Endothelial cell of umbilical vein (primary cell): ENCODE results near the gene USP19. TPM values are rescaled to one million over a fixed set of nuclear protein-coding genes. Genes with fewer than 3 reads are reported as not detected.

Source experiments
- BruUV-seq: library from RNA; stranded (reverse); fragments of 400-500 nt; replicated peaks from 2 replicates; lab custom pipeline; 2021; lab: Mats Ljungman, UMichigan
- CTCF ChIA-PET: fragments of 300-600, 350-600 bp; sonication (Branson Sonifier 250); formaldehyde crosslinking; loops from one replicate; lab custom pipeline; 2021; ENCODE audit warnings: antibody characterized with exemption, inconsistent platforms; lab: Charles Lee
- POLR2A ChIA-PET: fragments of 300-600, 350-600 bp; sonication (Branson Sonifier 250); formaldehyde crosslinking; loops from one replicate; lab custom pipeline; 2021; ENCODE audit warnings: antibody characterized with exemption, inconsistent platforms; lab: Charles Lee
- DNase-seq: peaks from one replicate; pipeline ENCODE4 v3.0.0-alpha.2; 2011; ENCODE audit warnings: low read depth, low spot score
- FAIRE-seq: peaks from 2 replicates; lab custom pipeline; 2011; peaks lifted over from hg19 to GRCh38; lab: Jason Lieb, UNC
- H2AFZ ChIP-seq: 2 replicates; pipeline ENCODE4 v1.6.0; 2012; ENCODE audit warnings: low read depth, low read length, control low read depth, inconsistent platforms
- H3K27ac ChIP-seq: 2 replicates; pipeline ENCODE4 v1.5.1; 2011; ENCODE audit warnings: low read depth, mild to moderate bottlenecking, control low read depth, low read length, moderate library complexity; ENCODE audit not compliant: insufficient read depth
- H3K27me3 ChIP-seq, 2 experiments: 2 replicates each; pipeline versions ENCODE4 v1.6.0 to v1.6.1; 2011; ENCODE audit warnings: low read length in 2 of 2, mixed read lengths in 1 of 2; ENCODE audit not compliant: control insufficient read depth in 2 of 2, insufficient read depth in 2 of 2
- H3K36me3 ChIP-seq, 2 experiments: 2 replicates in 1 of 2; 3 replicates in 1 of 2; pipeline ENCODE4 v1.5.1; 2011; ENCODE audit warnings: low read length in 2 of 2, mild to moderate bottlenecking in 1 of 2, moderate library complexity in 1 of 2; ENCODE audit not compliant: control insufficient read depth in 2 of 2, insufficient read depth in 2 of 2; ENCODE audit errors: extremely low read depth in 1 of 2
- H3K4me1 ChIP-seq: 3 replicates; pipeline ENCODE4 v1.5.1; 2011; ENCODE audit warnings: mild to moderate bottlenecking, low read length; ENCODE audit not compliant: control insufficient read depth, insufficient read depth; ENCODE audit errors: extremely low read depth
- H3K4me2 ChIP-seq: 2 replicates; pipeline ENCODE4 v1.6.1; 2011; ENCODE audit warnings: low read length, control low read depth, mixed read lengths; ENCODE audit not compliant: insufficient read depth
- H3K4me3 ChIP-seq, 3 experiments: fragments of 200-600 bp in 1 of 3; sonication (generic), shearing (Covaris generic) in 1 of 3; replicated peaks in 1 of 3; 2 replicates each; pipeline ENCODE4 v1.5.1; 2011 to 2016; ENCODE audit warnings: control low read depth in 3 of 3, low read length in 3 of 3, mild to moderate bottlenecking in 2 of 3, inconsistent platforms in 1 of 3, low read depth in 1 of 3, moderate library complexity in 1 of 3; ENCODE audit not compliant: insufficient read depth in 1 of 3
- H3K79me2 ChIP-seq: 2 replicates; pipeline ENCODE4 v1.6.0; 2012; ENCODE audit warnings: low read length, inconsistent platforms; ENCODE audit not compliant: control insufficient read depth, insufficient read depth
- H3K9ac ChIP-seq: replicated peaks from 2 replicates; pipeline ENCODE3; 2011; ENCODE audit warnings: low read length, control low read depth; ENCODE audit not compliant: insufficient read depth; ENCODE audit errors: extremely low read depth
- H3K9me1 ChIP-seq: replicated peaks from 3 replicates; pipeline ENCODE4 v1.6.0; 2011; ENCODE audit warnings: mild to moderate bottlenecking, low read length; ENCODE audit not compliant: control insufficient read depth, insufficient read depth; ENCODE audit errors: extremely low read depth
- H3K9me3 ChIP-seq: replicated peaks from 2 replicates; pipeline ENCODE4 v1.5.1; 2012; ENCODE audit warnings: low read length, inconsistent platforms; ENCODE audit not compliant: control insufficient read depth, insufficient read depth
- H4K20me1 ChIP-seq: replicated peaks from 2 replicates; pipeline ENCODE3; 2011; ENCODE audit warnings: mild to moderate bottlenecking, low read length; ENCODE audit not compliant: control insufficient read depth, insufficient read depth; ENCODE audit errors: extremely low read depth
- EZH2 ChIP-seq: IDR thresholded peaks from 2 replicates; pipeline ENCODE4 v1.6.1; 2012; ENCODE audit warnings: borderline replicate concordance, low read depth, mild to moderate bottlenecking, moderate library complexity, low read length, inconsistent platforms; ENCODE audit not compliant: severe bottlenecking
- FOS ChIP-seq: IDR thresholded peaks from 2 replicates; pipeline ENCODE4 v1.6.1; 2011; ENCODE audit warnings: mild to moderate bottlenecking, low read length, moderate library complexity, borderline replicate concordance; ENCODE audit not compliant: insufficient read depth
- JUN ChIP-seq: IDR thresholded peaks from 2 replicates; pipeline ENCODE4 v1.6.1; 2011; ENCODE audit warnings: borderline replicate concordance, low read depth; ENCODE audit not compliant: insufficient read length, insufficient read depth
- POLR2AphosphoS5 ChIP-seq: IDR thresholded peaks from 2 replicates; pipeline ENCODE4 v1.6.1; 2012; ENCODE audit warnings: low read depth, mild to moderate bottlenecking, control low read depth, low read length, moderate library complexity; ENCODE audit not compliant: insufficient read depth
- dilution Hi-C: fragments of 300-500 bp; cut with MboI; formaldehyde crosslinking; loops from one replicate; pipeline ENCODE4 v1.15.0; 2019; ENCODE audit warnings: low sequenced_read_pairs; ENCODE audit not compliant: extremely low pct_ligation_motif_present
- intact Hi-C: fragments of 100-400 bp; cut with micrococcal nuclease; formaldehyde crosslinking; loops from one replicate; pipeline ENCODE4 v1.10.0; 2022
- polyA plus RNA-seq, 4 experiments: library from polyadenylated mRNA; depleted of rRNA in 3 of 4; stranded (reverse) in 3 of 4; unstranded in 1 of 4; fragments of >200 nt; gene quantifications; 2 replicates each; pipeline versions ENCODE4 v1.2.1 to v1.2.3, GENCODE V29; 2011 to 2012; ENCODE audit warnings: missing spikeins in 1 of 4
- total RNA-seq: library from RNA; stranded (reverse); gene quantifications from 2 replicates; pipeline ENCODE4 v1.2.3, GENCODE V29; 2021
- TF ChIP-seq, protein P1 (sequence below), 2 donors: IDR thresholded peaks; 1 replicate in 1 of 2; 2 replicates in 1 of 2; pipeline ENCODE4 v1.5.1; 2011; ENCODE audit warnings: low read length in 2 of 2, mild to moderate bottlenecking in 2 of 2, moderate library complexity in 2 of 2, control low read depth in 1 of 2, inconsistent platforms in 1 of 2, low read depth in 1 of 2; ENCODE audit not compliant: insufficient read depth in 1 of 2; ENCODE audit errors: extremely low read depth in 1 of 2
- TF ChIP-seq, protein P2 (sequence below): IDR thresholded peaks from 2 replicates; pipeline ENCODE4 v1.6.1; 2011; ENCODE audit not compliant: insufficient read depth, insufficient read length

USP19 gene
- total and polyA plus RNA-seq, 2 donors (not counting 3 experiments of a cell fraction or from before 2014, with no cell fraction given): 31.3 to 39.1 TPM

DNA sequence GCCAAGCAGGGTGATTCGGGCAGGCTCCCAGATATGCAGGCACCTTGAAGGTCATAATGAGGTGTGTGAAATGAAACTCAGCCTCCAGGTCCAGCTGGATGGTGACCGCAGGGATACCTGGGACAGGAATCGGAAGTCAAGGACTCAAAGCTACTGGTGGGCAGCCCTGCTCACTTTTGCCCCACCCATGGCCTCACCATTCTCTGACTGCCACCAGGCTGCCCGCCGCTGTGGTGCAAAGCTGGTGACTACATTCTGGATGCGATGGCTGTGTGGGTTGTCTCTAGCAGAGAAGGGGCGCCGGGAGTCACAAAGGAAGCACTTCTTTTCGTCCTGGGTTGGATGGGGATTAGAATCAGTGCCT lies 11.4 kb upstream of the USP19 start:
- DNase-seq (no peak), FAIRE-seq (no peak)
- TF ChIP-seq EZH2 (no peak), POLR2AphosphoS5 (no peak), FOS (no peak), JUN (no peak)
- TF ChIP-seq, protein P1, sequence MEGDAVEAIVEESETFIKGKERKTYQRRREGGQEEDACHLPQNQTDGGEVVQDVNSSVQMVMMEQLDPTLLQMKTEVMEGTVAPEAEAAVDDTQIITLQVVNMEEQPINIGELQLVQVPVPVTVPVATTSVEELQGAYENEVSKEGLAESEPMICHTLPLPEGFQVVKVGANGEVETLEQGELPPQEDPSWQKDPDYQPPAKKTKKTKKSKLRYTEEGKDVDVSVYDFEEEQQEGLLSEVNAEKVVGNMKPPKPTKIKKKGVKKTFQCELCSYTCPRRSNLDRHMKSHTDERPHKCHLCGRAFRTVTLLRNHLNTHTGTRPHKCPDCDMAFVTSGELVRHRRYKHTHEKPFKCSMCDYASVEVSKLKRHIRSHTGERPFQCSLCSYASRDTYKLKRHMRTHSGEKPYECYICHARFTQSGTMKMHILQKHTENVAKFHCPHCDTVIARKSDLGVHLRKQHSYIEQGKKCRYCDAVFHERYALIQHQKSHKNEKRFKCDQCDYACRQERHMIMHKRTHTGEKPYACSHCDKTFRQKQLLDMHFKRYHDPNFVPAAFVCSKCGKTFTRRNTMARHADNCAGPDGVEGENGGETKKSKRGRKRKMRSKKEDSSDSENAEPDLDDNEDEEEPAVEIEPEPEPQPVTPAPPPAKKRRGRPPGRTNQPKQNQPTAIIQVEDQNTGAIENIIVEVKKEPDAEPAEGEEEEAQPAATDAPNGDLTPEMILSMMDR (IDR thresholded peaks at IDR 0.05; ENCODE audit: extremely low read depth in 1 of 2, insufficient read depth in 1 of 2, low read depth in 1 of 2, low read length in 2 of 2): no peak
- TF ChIP-seq, protein P2, sequence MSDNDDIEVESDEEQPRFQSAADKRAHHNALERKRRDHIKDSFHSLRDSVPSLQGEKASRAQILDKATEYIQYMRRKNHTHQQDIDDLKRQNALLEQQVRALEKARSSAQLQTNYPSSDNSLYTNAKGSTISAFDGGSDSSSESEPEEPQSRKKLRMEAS: no peak
- no peak overlapping the region for H2AFZ ChIP-seq
- H3K4me3 ChIP-seq: peak overlapping the region; percentile 58 to 89 (median 83)
- peak overlapping the region; percentile 72 for H3K4me2 ChIP-seq
- CTCF ChIA-PET: interaction anchor here (0.8 to 3.2 kb wide), 13 partner anchors 9 to 338 kb away, joined by 3 to 19 read pairs (median 4); partner anchors contain the start of genes DAG1, KLHDC8B, QRICH1 and USP19
- peak overlapping the region; percentile 72 for H3K9ac ChIP-seq
- H3K9me3 ChIP-seq: no peaks in the 10 kb centered on the region
- POLR2A ChIA-PET: no interaction called here
- H3K4me1 ChIP-seq: peaks cover 14% of the 10 kb centered on the region
- peaks cover 25% of the 10 kb centered on the region for H3K79me2 ChIP-seq
- dilution Hi-C loops (no loop called here), intact Hi-C loops (loop anchor here (2.0 kb wide), 2 partner anchors 27 to 39 kb away; partner anchors contain the start of genes KLHDC8B and QARS1)
- H4K20me1 ChIP-seq: no peaks in the 10 kb centered on the region
- no peaks in the 10 kb centered on the region for H3K27me3 ChIP-seq
- H3K36me3 ChIP-seq: peaks cover 0 to 35% of the 10 kb centered on the region in 2 experiments
- peak overlapping the region; percentile 58 for H3K27ac ChIP-seq
- H3K9me1 ChIP-seq: no peaks in the 10 kb centered on the region
- BruUV-seq: no TSS peak
